MCF 10A (cell line): ENCODE data around the gene ZSWIM6. TPM values are rescaled to one million over a fixed set of nuclear protein-coding genes. Genes with fewer than 3 reads are reported as not detected.

ENCODE experiments used
- Bru-seq: library from RNA; stranded (reverse); fragments of 400-500 nt; gene quantifications from one replicate; lab custom pipeline; 2021; lab: Mats Ljungman, UMichigan
- BruChase-seq, 2 experiments: library from RNA; stranded (reverse); fragments of 400-500 nt; gene quantifications; one replicate each; lab custom pipeline; 2021; lab: Mats Ljungman, UMichigan
- BruUV-seq: library from RNA; stranded (reverse); fragments of 400-500 nt; replicated peaks from 2 replicates; lab custom pipeline; 2021; lab: Mats Ljungman, UMichigan
- CTCF ChIA-PET: fragments of 300-600 bp; sonication (Branson Sonifier 250); formaldehyde crosslinking; extraction: SDS; loops from one replicate; lab custom pipeline; 2021; ENCODE audit warnings: antibody characterized with exemption, inconsistent platforms; lab: Yijun Ruan, JAX
- POLR2A ChIA-PET: fragments of 300-600, 350-650 bp; sonication (Branson Sonifier 250); formaldehyde crosslinking; extraction: SDS; loops from one replicate; lab custom pipeline; 2020; ENCODE audit warnings: antibody characterized with exemption, inconsistent platforms; lab: Yijun Ruan, JAX
- DNase-seq: peaks from one replicate; pipeline ENCODE4 v3.0.0-alpha.2; 2018; ENCODE audit not compliant: unreplicated experiment
- H3K27ac Mint-ChIP-seq: one replicate; pipeline ENCODE4 v1.8.0; 2022; ENCODE audit warnings: mild to moderate bottlenecking, low read depth, mixed read lengths; ENCODE audit not compliant: unreplicated experiment
- H3K27me3 Mint-ChIP-seq: one replicate; pipeline ENCODE4 v1.8.0; 2022; ENCODE audit warnings: mixed read lengths; ENCODE audit not compliant: insufficient read depth, unreplicated experiment
- H3K36me3 Mint-ChIP-seq: one replicate; pipeline ENCODE4 v1.8.0; 2022; ENCODE audit warnings: mild to moderate bottlenecking, moderate library complexity, mixed read lengths; ENCODE audit not compliant: insufficient read depth, unreplicated experiment
- H3K4me1 Mint-ChIP-seq: one replicate; pipeline ENCODE4 v1.8.0; 2022; ENCODE audit warnings: mixed read lengths; ENCODE audit not compliant: insufficient read depth, unreplicated experiment
- H3K4me3 Mint-ChIP-seq: one replicate; pipeline ENCODE4 v1.8.0; 2022; ENCODE audit warnings: mild to moderate bottlenecking, moderate library complexity, mixed read lengths; ENCODE audit not compliant: unreplicated experiment
- H3K9me3 Mint-ChIP-seq: one replicate; pipeline ENCODE4 v1.8.0; 2022; ENCODE audit warnings: mixed read lengths; ENCODE audit not compliant: unreplicated experiment
- intact Hi-C: fragments of 100-400 bp; cut with micrococcal nuclease; formaldehyde crosslinking; loops from 2 replicates; pipeline ENCODE4 v1.14.1; 2022
- long read RNA-seq: library from polyadenylated mRNA; stranded (forward); transcript quantifications from one replicate; pipeline ENCODE4 v2.0.0, GENCODE V29; 2022
- total RNA-seq: library from RNA; stranded (reverse); gene quantifications from 2 replicates; pipeline ENCODE4 v1.2.3, GENCODE V29; 2022
- TF ChIP-seq, protein P1 (sequence below): fragments of 200-600 bp; IDR thresholded peaks from one replicate; pipeline ENCODE4 v1.8.0; 2022; ENCODE audit warnings: antibody characterized with exemption, mild to moderate bottlenecking; ENCODE audit not compliant: unreplicated experiment

ZSWIM6 gene
- total RNA-seq (12.0 and 13.5 TPM in 2 replicates), Bru-seq, nascent RNA (percentile 90 among the genes with signal in this experiment), BruChase-seq, experiment 1, labeled RNA remaining after a 6-hour chase (percentile 75 among the genes with signal in this experiment), BruChase-seq, experiment 2, labeled RNA remaining after a 2-hour chase (percentile 79 among the genes with signal in this experiment)
- long read RNA-seq, partial matches to known transcripts: 0 of 6 reads
- long read RNA-seq, other reads (novel, unspliced or antisense): 6 of 6 reads

- ChIA-PET CTCF (interaction anchor here (0.6 to 3.9 kb wide), 28 partner anchors 11 to 657 kb away, joined by 3 to 26 read pairs (median 4); no protein-coding TSS in a partner anchor), POLR2A (interaction anchor here (0.6 to 5.2 kb wide), 52 partner anchors 9 to 657 kb away, joined by 3 to 120 read pairs (median 5); partner anchors contain the start of gene SMIM15)
- BruUV-seq: no TSS peak
- peak; percentile 99 for DNase-seq
- peak within 1 kb of the TSS; percentile 93 for H3K27ac Mint-ChIP-seq
- peaks cover 45% of the 10 kb centered on the region for H3K4me1 Mint-ChIP-seq
- no peaks in the 10 kb centered on the region for H3K27me3 Mint-ChIP-seq
- peaks cover 10% of the 10 kb centered on the region for H3K36me3 Mint-ChIP-seq
- intact Hi-C loops: loop anchor here (1.0 to 10.0 kb wide), 12 partner anchors 19 to 655 kb away; partner anchors contain the start of gene SMIM15
- H3K4me3 Mint-ChIP-seq: peak within 1 kb of the TSS; percentile 76
- H3K9me3 Mint-ChIP-seq: no peaks in the 10 kb centered on the region
- TF ChIP-seq, protein P1, sequence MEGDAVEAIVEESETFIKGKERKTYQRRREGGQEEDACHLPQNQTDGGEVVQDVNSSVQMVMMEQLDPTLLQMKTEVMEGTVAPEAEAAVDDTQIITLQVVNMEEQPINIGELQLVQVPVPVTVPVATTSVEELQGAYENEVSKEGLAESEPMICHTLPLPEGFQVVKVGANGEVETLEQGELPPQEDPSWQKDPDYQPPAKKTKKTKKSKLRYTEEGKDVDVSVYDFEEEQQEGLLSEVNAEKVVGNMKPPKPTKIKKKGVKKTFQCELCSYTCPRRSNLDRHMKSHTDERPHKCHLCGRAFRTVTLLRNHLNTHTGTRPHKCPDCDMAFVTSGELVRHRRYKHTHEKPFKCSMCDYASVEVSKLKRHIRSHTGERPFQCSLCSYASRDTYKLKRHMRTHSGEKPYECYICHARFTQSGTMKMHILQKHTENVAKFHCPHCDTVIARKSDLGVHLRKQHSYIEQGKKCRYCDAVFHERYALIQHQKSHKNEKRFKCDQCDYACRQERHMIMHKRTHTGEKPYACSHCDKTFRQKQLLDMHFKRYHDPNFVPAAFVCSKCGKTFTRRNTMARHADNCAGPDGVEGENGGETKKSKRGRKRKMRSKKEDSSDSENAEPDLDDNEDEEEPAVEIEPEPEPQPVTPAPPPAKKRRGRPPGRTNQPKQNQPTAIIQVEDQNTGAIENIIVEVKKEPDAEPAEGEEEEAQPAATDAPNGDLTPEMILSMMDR: no peak
Observed at GRCh38 chr5:61331407-61332357, at the start of gene ZSWIM6. Gene ZSWIM6, plus strand, starts transcription at chr5:61332258. Its CDS starts 15 bp downstream, at chr5:61332273.

- POLR2A ChIA-PET: interaction anchor here (1.0 kb wide), 1 partner anchor 47 kb away, joined by 3 read pairs; no protein-coding TSS in a partner anchor
- no peaks in the 10 kb centered on the region for H3K36me3 Mint-ChIP-seq
- TF ChIP-seq, protein P1: no peak
- H3K4me1 Mint-ChIP-seq: peaks cover 20% of the 10 kb centered on the region
- no peak overlapping the region for H3K4me3 Mint-ChIP-seq
- intact Hi-C loops: no loop called here
- H3K27me3 Mint-ChIP-seq: no peaks in the 10 kb centered on the region
- CTCF ChIA-PET: interaction anchor here (1.0 kb wide), 1 partner anchor 15 kb away, joined by 3 read pairs; no protein-coding TSS in a partner anchor
- H3K27ac Mint-ChIP-seq: no peak overlapping the region
- no peak for DNase-seq
- H3K9me3 Mint-ChIP-seq: no peaks in the 10 kb centered on the region
- no TSS peak for BruUV-seq
Observed at GRCh38 chr5:61283471-61283870, 48.6 kb upstream of the ZSWIM6 start.

DNA sequence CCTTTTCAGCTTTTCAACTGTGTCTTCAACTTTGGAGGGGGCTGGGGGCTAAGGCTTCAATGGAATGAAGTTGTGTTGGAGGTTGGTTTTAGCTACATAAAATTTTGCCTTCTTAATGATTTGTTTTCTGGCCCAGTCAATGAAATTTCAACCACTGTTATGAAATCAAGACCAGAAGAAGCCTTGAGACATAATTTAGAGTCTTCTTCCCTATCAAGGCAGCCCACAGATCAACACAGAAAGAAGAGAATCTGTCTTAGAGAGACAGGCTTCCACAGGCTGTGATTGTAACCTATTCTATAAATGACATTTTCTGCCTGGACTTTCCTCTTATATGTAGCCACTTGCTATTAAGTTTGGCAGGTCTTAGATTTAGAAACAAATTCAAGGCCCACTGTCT lies 46.5 kb upstream of the ZSWIM6 start:
- peaks cover 9% of the 10 kb centered on the region for H3K4me1 Mint-ChIP-seq
- ChIA-PET CTCF (interaction anchor here (0.6 to 1.0 kb wide), 2 partner anchors 12 to 17 kb away, joined by 3 read pairs; no protein-coding TSS in a partner anchor), POLR2A (interaction anchor here (2.1 kb wide), 1 partner anchor 14 kb away, joined by 7 read pairs; no protein-coding TSS in a partner anchor)
- no peak overlapping the region for H3K4me3 Mint-ChIP-seq
- no peak for DNase-seq
- H3K27me3 Mint-ChIP-seq: no peaks in the 10 kb centered on the region
- H3K36me3 Mint-ChIP-seq: no peaks in the 10 kb centered on the region
- no peak overlapping the region for H3K27ac Mint-ChIP-seq
- BruUV-seq: no TSS peak
- H3K9me3 Mint-ChIP-seq: no peaks in the 10 kb centered on the region
- TF ChIP-seq, protein P1: no peak
- intact Hi-C loops: no loop called here
